HepG2 (cell line): ENCODE measurements around the gene PGPEP1. TPM values are rescaled to one million over a fixed set of nuclear protein-coding genes. Genes with fewer than 3 reads are reported as not detected.

Experiments used
- ARHGAP35 ChIP-seq: sonication (generic); formaldehyde crosslinking; IDR thresholded peaks from 2 replicates; pipeline ENCODE4 v1.9.0; 2022; ENCODE audit warnings: mild to moderate bottlenecking, inconsistent platforms, moderate library complexity, missing genetic modification reagents, borderline replicate concordance
- JDP2 ChIP-seq: sonication (generic); formaldehyde crosslinking; IDR thresholded peaks from 2 replicates; pipeline ENCODE4 v1.8.1; 2022; ENCODE audit warnings: missing genetic modification reagents, borderline replicate concordance
- KDM5B ChIP-seq: sonication (generic); formaldehyde crosslinking; IDR thresholded peaks from 2 replicates; pipeline ENCODE4 v1.4.0; 2020; ENCODE audit warnings: missing genetic modification reagents, mild to moderate bottlenecking, borderline replicate concordance
- MYC ChIP-seq: sonication (generic); formaldehyde crosslinking; IDR thresholded peaks from 2 replicates; pipeline ENCODE4 v1.9.0; 2021; ENCODE audit warnings: missing genetic modification reagents, borderline replicate concordance
- NBN ChIP-seq: fragments of 450-650 bp; conservative IDR thresholded peaks from 2 replicates; pipeline ENCODE4 v1.6.1; 2017
- NRL ChIP-seq: sonication (generic); formaldehyde crosslinking; IDR thresholded peaks from 2 replicates; pipeline ENCODE4 v1.5.0; 2020; ENCODE audit warnings: missing genetic modification reagents, mild to moderate bottlenecking, moderate library complexity, borderline replicate concordance
- RARA ChIP-seq: IDR thresholded peaks from 2 replicates; pipeline ENCODE4 v1.6.1; 2016; ENCODE audit warnings: missing genetic modification reagents, missing compliant biosample characterization
- RBM39 ChIP-seq: fragments of 200-400 bp; formaldehyde crosslinking; IDR thresholded peaks from one replicate; pipeline ENCODE4 v1.6.1; 2018; ENCODE audit warnings: antibody characterized with exemption, mild to moderate bottlenecking, low read depth, low read length; ENCODE audit not compliant: poor library complexity, severe bottlenecking
- SAP130 ChIP-seq: IDR thresholded peaks from 2 replicates; pipeline ENCODE4 v1.6.1; 2016; ENCODE audit warnings: low read depth
- TARDBP ChIP-seq: sonication (generic); formaldehyde crosslinking; IDR thresholded peaks from 2 replicates; pipeline ENCODE4 v1.8.0; 2022; ENCODE audit warnings: mild to moderate bottlenecking, missing genetic modification reagents
- TMF1 ChIP-seq: sonication (generic); formaldehyde crosslinking; IDR thresholded peaks from 2 replicates; pipeline ENCODE4 v1.8.1; 2022; ENCODE audit warnings: low read depth, missing genetic modification reagents
- ZBTB38 ChIP-seq: sonication (generic); formaldehyde crosslinking; IDR thresholded peaks from 2 replicates; pipeline ENCODE4 v1.5.1; 2020; ENCODE audit warnings: mild to moderate bottlenecking, missing genetic modification reagents
- ZBTB39 ChIP-seq: sonication (generic); formaldehyde crosslinking; IDR thresholded peaks from 2 replicates; pipeline ENCODE4 v1.5.0; 2020; ENCODE audit warnings: missing genetic modification reagents
- polyA plus RNA-seq, 8 experiments: library from polyadenylated mRNA; depleted of rRNA in 3 of 8; stranded (reverse) in 7 of 8; unstranded in 1 of 8; fragments of >200 nt; fragmentation: Illumina TruSeq in 4 of 8; extraction: Trizol in 4 of 8; gene quantifications; 2 replicates each; pipeline versions ENCODE4 v1.2.1 to v1.2.3, GENCODE V29; 2011 to 2016; ENCODE audit warnings: low read depth in 4 of 8, missing spikeins in 1 of 8, mixed read lengths in 1 of 8; ENCODE audit not compliant: insufficient read depth in 1 of 8
- total RNA-seq, 5 experiments: library from RNA; depleted of rRNA; stranded (reverse); fragments of >200 nt; fragmentation: Illumina TruSeq; extraction: Trizol; gene quantifications; 2 replicates each; pipeline ENCODE4 v1.2.3, GENCODE V29; 2016; ENCODE audit warnings: low read depth in 1 of 5
- TF ChIP-seq, protein P1 (sequence below): sonication (generic); formaldehyde crosslinking; conservative IDR thresholded peaks from 2 replicates; pipeline ENCODE4 v1.4.0; 2020; ENCODE audit warnings: missing genetic modification reagents
- TF ChIP-seq, protein P2 (sequence below): sonication (generic); formaldehyde crosslinking; IDR thresholded peaks from 2 replicates; pipeline ENCODE4 v1.4.0; 2020; ENCODE audit warnings: missing genetic modification reagents
- TF ChIP-seq, protein P3 (sequence below): sonication (generic); formaldehyde crosslinking; IDR thresholded peaks from 2 replicates; pipeline ENCODE4 v1.4.0; 2020; ENCODE audit warnings: missing genetic modification reagents
- TF ChIP-seq, protein P4 (sequence below): sonication (generic); formaldehyde crosslinking; IDR thresholded peaks from 2 replicates; pipeline ENCODE4 v1.4.0; 2020; ENCODE audit warnings: mild to moderate bottlenecking, missing genetic modification reagents

Gene PGPEP1
- total and polyA plus RNA-seq, 2 of the 13 experiments (the other 11 are each of a cell fraction or from before 2014, with no cell fraction given): 53.1 to 56.6 TPM

- peak; percentile 80 for TF ChIP-seq TMF1 (CRISPR knock-in tag)
- peak; percentile 71; the same call in 1 of the 2 replicates for TF ChIP-seq MYC (CRISPR knock-in tag)
- peak; percentile 65; the same call in 1 of the 2 replicates for TF ChIP-seq ZBTB38 (CRISPR knock-in tag)
- TF ChIP-seq, protein P1, sequence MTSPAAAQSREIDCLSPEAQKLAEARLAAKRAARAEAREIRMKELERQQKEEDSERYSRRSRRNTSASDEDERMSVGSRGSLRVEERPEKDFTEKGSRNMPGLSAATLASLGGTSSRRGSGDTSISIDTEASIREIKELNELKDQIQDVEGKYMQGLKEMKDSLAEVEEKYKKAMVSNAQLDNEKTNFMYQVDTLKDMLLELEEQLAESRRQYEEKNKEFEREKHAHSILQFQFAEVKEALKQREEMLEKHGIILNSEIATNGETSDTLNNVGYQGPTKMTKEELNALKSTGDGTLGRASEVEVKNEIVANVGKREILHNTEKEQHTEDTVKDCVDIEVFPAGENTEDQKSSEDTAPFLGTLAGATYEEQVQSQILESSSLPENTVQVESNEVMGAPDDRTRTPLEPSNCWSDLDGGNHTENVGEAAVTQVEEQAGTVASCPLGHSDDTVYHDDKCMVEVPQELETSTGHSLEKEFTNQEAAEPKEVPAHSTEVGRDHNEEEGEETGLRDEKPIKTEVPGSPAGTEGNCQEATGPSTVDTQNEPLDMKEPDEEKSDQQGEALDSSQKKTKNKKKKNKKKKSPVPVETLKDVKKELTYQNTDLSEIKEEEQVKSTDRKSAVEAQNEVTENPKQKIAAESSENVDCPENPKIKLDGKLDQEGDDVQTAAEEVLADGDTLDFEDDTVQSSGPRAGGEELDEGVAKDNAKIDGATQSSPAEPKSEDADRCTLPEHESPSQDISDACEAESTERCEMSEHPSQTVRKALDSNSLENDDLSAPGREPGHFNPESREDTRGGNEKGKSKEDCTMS (CRISPR knock-in tag): no peak
- no peak for TF ChIP-seq ZBTB39 (CRISPR knock-in tag)
- TF ChIP-seq, protein P2, sequence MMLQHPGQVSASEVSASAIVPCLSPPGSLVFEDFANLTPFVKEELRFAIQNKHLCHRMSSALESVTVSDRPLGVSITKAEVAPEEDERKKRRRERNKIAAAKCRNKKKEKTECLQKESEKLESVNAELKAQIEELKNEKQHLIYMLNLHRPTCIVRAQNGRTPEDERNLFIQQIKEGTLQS: no peak
- TF ChIP-seq JDP2 (CRISPR knock-in tag): no peak
- no peak; the same call in 1 of the 2 replicates for TF ChIP-seq KDM5B (CRISPR knock-in tag)
- peak; percentile 56 for TF ChIP-seq SAP130 (CRISPR knock-in tag)
- TF ChIP-seq RBM39: no peak
- TF ChIP-seq ARHGAP35: 0 out of 2 replicates have a peak, but pooled peaks have one; percentile 38
- TF ChIP-seq TARDBP (CRISPR knock-in tag): peak; percentile 55; the same call in 1 of the 2 replicates
- peak; percentile 90 for TF ChIP-seq RARA (CRISPR knock-in tag)
- TF ChIP-seq, protein P3, sequence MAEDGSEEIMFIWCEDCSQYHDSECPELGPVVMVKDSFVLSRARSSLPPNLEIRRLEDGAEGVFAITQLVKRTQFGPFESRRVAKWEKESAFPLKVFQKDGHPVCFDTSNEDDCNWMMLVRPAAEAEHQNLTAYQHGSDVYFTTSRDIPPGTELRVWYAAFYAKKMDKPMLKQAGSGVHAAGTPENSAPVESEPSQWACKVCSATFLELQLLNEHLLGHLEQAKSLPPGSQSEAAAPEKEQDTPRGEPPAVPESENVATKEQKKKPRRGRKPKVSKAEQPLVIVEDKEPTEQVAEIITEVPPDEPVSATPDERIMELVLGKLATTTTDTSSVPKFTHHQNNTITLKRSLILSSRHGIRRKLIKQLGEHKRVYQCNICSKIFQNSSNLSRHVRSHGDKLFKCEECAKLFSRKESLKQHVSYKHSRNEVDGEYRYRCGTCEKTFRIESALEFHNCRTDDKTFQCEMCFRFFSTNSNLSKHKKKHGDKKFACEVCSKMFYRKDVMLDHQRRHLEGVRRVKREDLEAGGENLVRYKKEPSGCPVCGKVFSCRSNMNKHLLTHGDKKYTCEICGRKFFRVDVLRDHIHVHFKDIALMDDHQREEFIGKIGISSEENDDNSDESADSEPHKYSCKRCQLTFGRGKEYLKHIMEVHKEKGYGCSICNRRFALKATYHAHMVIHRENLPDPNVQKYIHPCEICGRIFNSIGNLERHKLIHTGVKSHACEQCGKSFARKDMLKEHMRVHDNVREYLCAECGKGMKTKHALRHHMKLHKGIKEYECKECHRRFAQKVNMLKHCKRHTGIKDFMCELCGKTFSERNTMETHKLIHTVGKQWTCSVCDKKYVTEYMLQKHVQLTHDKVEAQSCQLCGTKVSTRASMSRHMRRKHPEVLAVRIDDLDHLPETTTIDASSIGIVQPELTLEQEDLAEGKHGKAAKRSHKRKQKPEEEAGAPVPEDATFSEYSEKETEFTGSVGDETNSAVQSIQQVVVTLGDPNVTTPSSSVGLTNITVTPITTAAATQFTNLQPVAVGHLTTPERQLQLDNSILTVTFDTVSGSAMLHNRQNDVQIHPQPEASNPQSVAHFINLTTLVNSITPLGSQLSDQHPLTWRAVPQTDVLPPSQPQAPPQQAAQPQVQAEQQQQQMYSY: no peak
- TF ChIP-seq NBN: no peak
- TF ChIP-seq NRL: peak; percentile 44; the same call in 1 of the 2 replicates
- TF ChIP-seq, protein P4, sequence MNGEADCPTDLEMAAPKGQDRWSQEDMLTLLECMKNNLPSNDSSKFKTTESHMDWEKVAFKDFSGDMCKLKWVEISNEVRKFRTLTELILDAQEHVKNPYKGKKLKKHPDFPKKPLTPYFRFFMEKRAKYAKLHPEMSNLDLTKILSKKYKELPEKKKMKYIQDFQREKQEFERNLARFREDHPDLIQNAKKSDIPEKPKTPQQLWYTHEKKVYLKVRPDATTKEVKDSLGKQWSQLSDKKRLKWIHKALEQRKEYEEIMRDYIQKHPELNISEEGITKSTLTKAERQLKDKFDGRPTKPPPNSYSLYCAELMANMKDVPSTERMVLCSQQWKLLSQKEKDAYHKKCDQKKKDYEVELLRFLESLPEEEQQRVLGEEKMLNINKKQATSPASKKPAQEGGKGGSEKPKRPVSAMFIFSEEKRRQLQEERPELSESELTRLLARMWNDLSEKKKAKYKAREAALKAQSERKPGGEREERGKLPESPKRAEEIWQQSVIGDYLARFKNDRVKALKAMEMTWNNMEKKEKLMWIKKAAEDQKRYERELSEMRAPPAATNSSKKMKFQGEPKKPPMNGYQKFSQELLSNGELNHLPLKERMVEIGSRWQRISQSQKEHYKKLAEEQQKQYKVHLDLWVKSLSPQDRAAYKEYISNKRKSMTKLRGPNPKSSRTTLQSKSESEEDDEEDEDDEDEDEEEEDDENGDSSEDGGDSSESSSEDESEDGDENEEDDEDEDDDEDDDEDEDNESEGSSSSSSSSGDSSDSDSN (CRISPR knock-in tag): peak; percentile 54
Observed at GRCh38 chr19:18396471-18397241, 56.3 kb downstream of the PGPEP1 start (continued).
